Measurements from ENCODE around the gene RYR2.

Gene RYR2

GRCh38 chr1:237152506-237153335, 110.7 kb downstream of the RYR2 start:
- H3K4me3 ChIP-seq (ENCODE audit: low read depth, low read length): no peak overlapping the region
- TF ChIP-seq, protein P1, sequence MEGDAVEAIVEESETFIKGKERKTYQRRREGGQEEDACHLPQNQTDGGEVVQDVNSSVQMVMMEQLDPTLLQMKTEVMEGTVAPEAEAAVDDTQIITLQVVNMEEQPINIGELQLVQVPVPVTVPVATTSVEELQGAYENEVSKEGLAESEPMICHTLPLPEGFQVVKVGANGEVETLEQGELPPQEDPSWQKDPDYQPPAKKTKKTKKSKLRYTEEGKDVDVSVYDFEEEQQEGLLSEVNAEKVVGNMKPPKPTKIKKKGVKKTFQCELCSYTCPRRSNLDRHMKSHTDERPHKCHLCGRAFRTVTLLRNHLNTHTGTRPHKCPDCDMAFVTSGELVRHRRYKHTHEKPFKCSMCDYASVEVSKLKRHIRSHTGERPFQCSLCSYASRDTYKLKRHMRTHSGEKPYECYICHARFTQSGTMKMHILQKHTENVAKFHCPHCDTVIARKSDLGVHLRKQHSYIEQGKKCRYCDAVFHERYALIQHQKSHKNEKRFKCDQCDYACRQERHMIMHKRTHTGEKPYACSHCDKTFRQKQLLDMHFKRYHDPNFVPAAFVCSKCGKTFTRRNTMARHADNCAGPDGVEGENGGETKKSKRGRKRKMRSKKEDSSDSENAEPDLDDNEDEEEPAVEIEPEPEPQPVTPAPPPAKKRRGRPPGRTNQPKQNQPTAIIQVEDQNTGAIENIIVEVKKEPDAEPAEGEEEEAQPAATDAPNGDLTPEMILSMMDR (IDR thresholded peaks at IDR 0.05; ENCODE audit: low read depth, low read length): no peak

- TF ChIP-seq, protein P1 (IDR thresholded peaks at IDR 0.05; ENCODE audit: low read depth, low read length): no peak
- H3K4me3 ChIP-seq (ENCODE audit: low read depth, low read length): no peak overlapping the region
These were observed 112.2 kb downstream of the RYR2 start for GRCh38 chr1:237154157-237154556.

GRCh38 chr1:237164406-237165352, 122.7 kb downstream of the RYR2 start:
- H3K4me3 ChIP-seq (ENCODE audit: low read depth, low read length): no peak overlapping the region
- TF ChIP-seq, protein P1 (IDR thresholded peaks at IDR 0.05; ENCODE audit: low read depth, low read length): no peak

DNA sequence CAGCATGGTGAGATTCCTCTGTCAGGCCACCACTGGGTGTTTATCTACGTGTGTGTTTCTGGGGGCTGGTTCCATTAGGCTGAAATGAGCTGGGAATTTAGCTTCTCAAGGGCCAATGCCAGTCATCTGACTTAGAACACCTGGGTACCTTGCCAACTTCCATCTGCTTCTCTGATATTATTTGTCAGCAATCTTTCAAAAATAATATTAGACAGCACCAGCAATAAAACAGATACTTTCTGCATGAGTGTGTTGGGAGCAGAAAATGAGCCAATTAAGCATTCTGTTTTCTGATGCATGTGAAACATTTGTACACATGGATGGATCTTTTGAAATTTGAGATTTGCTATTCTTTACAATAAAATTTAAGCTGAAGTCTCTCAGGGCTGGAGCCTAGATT, 124.1 kb downstream of the RYR2 start:
- TF ChIP-seq, protein P1 (IDR thresholded peaks at IDR 0.05; ENCODE audit: low read depth, low read length): no peak
- H3K4me3 ChIP-seq (ENCODE audit: low read depth, low read length): no peak overlapping the region

DNA sequence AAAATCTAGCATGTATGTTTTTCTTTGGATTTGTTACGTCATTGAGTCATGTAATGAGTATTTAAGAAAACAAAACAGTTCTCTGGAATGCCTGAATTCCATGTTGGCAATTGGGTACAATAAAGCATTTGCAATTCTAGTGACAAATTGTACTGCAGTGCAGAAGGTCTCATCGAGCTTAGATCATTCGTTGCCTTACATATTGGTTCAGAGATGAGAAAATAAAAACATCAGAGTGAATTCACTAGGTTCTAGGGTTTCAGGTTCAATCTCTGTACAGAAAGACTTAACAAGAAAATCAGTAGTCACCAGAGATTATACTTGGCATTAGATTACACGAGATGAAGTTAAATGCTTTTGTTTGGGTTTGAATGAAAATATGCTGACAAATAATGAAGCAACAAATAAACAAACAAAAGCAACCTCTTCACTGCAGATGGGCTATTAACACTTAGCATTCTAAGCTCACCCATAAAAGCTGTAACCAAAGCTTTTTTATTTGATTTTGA, 124.7 kb downstream of the RYR2 start:
- H3K4me3 ChIP-seq (ENCODE audit: low read depth, low read length): no peak overlapping the region
- TF ChIP-seq, protein P1 (IDR thresholded peaks at IDR 0.05; ENCODE audit: low read depth, low read length): no peak

DNA sequence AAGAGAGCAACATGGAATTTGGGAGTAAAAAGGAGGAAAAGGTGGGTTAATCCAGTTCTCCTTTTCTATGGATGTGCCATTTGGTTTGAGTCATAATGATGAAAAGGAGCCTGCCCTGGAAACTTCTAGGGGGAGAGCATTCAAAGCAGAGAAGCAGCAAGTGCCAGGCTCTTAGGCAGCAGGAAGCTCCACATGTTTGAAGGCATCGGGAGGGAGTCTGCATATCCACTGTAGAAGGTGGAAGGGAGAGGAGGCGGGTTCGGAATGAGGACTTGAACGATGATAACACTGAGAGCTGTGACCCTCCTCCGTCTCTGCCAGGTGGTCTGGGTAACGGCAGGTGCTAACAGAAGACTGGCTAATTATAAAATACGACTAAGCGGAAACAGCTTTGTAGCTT, 128.2 kb downstream of the RYR2 start:
- TF ChIP-seq, protein P1 (IDR thresholded peaks at IDR 0.05; ENCODE audit: low read depth, low read length): no peak
- no peak overlapping the region for H3K4me3 ChIP-seq (ENCODE audit: low read depth, low read length)
